Astrocyte (in vitro differentiated cells and primary cell): Measurements from ENCODE around the gene FAM3C. TPM values are rescaled to one million over a fixed set of nuclear protein-coding genes. Genes with fewer than 3 reads are reported as not detected.

Source experiments
- DNase-seq: peaks from one replicate; pipeline ENCODE4 v3.0.0-alpha.2; 2010; ENCODE audit warnings: low read depth
- FAIRE-seq: peaks from 2 replicates; lab custom pipeline; 2011; peaks lifted over from hg19 to GRCh38; lab: Jason Lieb, UNC
- H2AFZ ChIP-seq: 2 replicates; pipeline ENCODE4 v1.6.0; 2012; ENCODE audit warnings: low read depth, low read length, inconsistent platforms
- H3K27ac ChIP-seq: 2 replicates; pipeline ENCODE4 v1.5.1; 2011; ENCODE audit warnings: low read depth, low read length, inconsistent platforms
- H3K27me3 ChIP-seq: 2 replicates; pipeline ENCODE4 v1.6.0; 2011; ENCODE audit warnings: low read length, inconsistent platforms; ENCODE audit not compliant: insufficient read depth
- H3K36me3 ChIP-seq: 2 replicates; pipeline ENCODE4 v1.5.1; 2011; ENCODE audit warnings: low read length, inconsistent platforms; ENCODE audit not compliant: insufficient read depth
- H3K4me1 ChIP-seq: 2 replicates; pipeline ENCODE4 v1.5.1; 2011; ENCODE audit warnings: low read length, inconsistent platforms; ENCODE audit not compliant: insufficient read depth
- H3K4me2 ChIP-seq: 2 replicates; pipeline ENCODE4 v1.6.0; 2012; ENCODE audit warnings: low read length, inconsistent platforms
- H3K4me3 ChIP-seq: 2 replicates; pipeline ENCODE4 v1.5.1; 2011; ENCODE audit warnings: low read depth, mild to moderate bottlenecking, low read length, inconsistent platforms; ENCODE audit not compliant: insufficient read depth
- H3K79me2 ChIP-seq: 2 replicates; pipeline ENCODE4 v1.6.0; 2012; ENCODE audit warnings: mild to moderate bottlenecking, low read length, inconsistent platforms; ENCODE audit not compliant: insufficient read depth
- H3K9ac ChIP-seq: 2 replicates; pipeline ENCODE4 v1.6.0; 2012; ENCODE audit warnings: mild to moderate bottlenecking, low read length, inconsistent platforms
- H3K9me3 ChIP-seq: 2 replicates; pipeline ENCODE4 v1.5.1; 2012; ENCODE audit warnings: low read depth, mild to moderate bottlenecking, low read length, inconsistent platforms; ENCODE audit not compliant: insufficient read depth
- H4K20me1 ChIP-seq: 2 replicates; pipeline ENCODE4 v1.6.0; 2012; ENCODE audit warnings: low read length, inconsistent platforms; ENCODE audit not compliant: insufficient read depth
- H3K27ac Mint-ChIP-seq: one replicate; pipeline ENCODE4 v1.8.0; 2021; ENCODE audit warnings: mild to moderate bottlenecking, mixed read lengths; ENCODE audit not compliant: unreplicated experiment
- H3K27me3 Mint-ChIP-seq: one replicate; pipeline ENCODE4 v1.8.0; 2021; ENCODE audit warnings: low read depth, mixed read lengths; ENCODE audit not compliant: unreplicated experiment
- H3K36me3 Mint-ChIP-seq: one replicate; pipeline ENCODE4 v1.8.0; 2021; ENCODE audit warnings: low read depth, mixed read lengths; ENCODE audit not compliant: unreplicated experiment
- H3K4me1 Mint-ChIP-seq: one replicate; pipeline ENCODE4 v1.8.0; 2021; ENCODE audit warnings: low read depth, mixed read lengths; ENCODE audit not compliant: unreplicated experiment
- H3K4me3 Mint-ChIP-seq: one replicate; pipeline ENCODE4 v1.8.0; 2021; ENCODE audit warnings: mild to moderate bottlenecking, moderate library complexity, mixed read lengths; ENCODE audit not compliant: unreplicated experiment
- H3K9me3 Mint-ChIP-seq: one replicate; pipeline ENCODE4 v1.8.0; 2021; ENCODE audit warnings: mild to moderate bottlenecking, mixed read lengths; ENCODE audit not compliant: unreplicated experiment
- EZH2 ChIP-seq: IDR thresholded peaks from 2 replicates; pipeline ENCODE4 v1.6.1; 2012; ENCODE audit warnings: mild to moderate bottlenecking, low read length, inconsistent platforms; ENCODE audit not compliant: insufficient read depth
- total RNA-seq: library from RNA; stranded (reverse); gene quantifications from 2 replicates; pipeline ENCODE4 v1.2.1, GENCODE V29; 2021
- TF ChIP-seq, protein P1 (sequence below): IDR thresholded peaks from 2 replicates; pipeline ENCODE4 v1.5.1; 2011; ENCODE audit warnings: low read depth, mild to moderate bottlenecking, inconsistent platforms, low read length, moderate library complexity; ENCODE audit not compliant: insufficient read depth

Gene FAM3C
- total RNA-seq, 1 donor from 2014 or later = 71.8 TPM

DNA sequence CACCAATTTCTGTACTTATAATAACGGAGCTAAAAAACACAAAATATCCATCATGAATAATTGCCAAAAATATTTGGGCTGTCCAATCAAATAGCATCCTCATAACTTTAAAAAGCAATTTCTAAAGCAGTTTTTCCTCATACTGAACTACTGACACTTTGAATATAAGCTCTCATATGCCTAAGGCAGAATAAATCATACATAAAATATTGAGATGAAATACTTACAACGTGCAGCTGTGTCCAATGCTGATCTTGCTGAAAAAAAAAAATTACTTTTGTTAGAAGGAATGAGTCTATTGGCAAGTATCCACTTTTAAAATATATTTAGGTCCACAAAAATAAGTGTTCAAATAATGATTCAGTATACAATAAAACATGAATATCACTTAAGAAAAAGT, 24.2 kb downstream of the FAM3C start:
- Mint-ChIP-seq H3K4me1 (peaks cover 17% of the 10 kb centered on the region), H3K4me3 (no peak overlapping the region), H3K27me3 (no peaks in the 10 kb centered on the region), H3K27ac (no peak overlapping the region), H3K9me3 (no peaks in the 10 kb centered on the region), H3K36me3 (peaks cover 12% of the 10 kb centered on the region)
- no peaks in the 10 kb centered on the region for H3K9me3 ChIP-seq
- H4K20me1 ChIP-seq = peaks cover 14% of the 10 kb centered on the region
- peaks cover 31% of the 10 kb centered on the region for H3K36me3 ChIP-seq
- no peak overlapping the region for H3K4me2 ChIP-seq
- H3K27ac ChIP-seq = no peak overlapping the region
- H3K27me3 ChIP-seq = no peaks in the 10 kb centered on the region
- TF ChIP-seq EZH2 = no peak
- TF ChIP-seq, protein P1, sequence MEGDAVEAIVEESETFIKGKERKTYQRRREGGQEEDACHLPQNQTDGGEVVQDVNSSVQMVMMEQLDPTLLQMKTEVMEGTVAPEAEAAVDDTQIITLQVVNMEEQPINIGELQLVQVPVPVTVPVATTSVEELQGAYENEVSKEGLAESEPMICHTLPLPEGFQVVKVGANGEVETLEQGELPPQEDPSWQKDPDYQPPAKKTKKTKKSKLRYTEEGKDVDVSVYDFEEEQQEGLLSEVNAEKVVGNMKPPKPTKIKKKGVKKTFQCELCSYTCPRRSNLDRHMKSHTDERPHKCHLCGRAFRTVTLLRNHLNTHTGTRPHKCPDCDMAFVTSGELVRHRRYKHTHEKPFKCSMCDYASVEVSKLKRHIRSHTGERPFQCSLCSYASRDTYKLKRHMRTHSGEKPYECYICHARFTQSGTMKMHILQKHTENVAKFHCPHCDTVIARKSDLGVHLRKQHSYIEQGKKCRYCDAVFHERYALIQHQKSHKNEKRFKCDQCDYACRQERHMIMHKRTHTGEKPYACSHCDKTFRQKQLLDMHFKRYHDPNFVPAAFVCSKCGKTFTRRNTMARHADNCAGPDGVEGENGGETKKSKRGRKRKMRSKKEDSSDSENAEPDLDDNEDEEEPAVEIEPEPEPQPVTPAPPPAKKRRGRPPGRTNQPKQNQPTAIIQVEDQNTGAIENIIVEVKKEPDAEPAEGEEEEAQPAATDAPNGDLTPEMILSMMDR = no peak
- DNase-seq (no peak), FAIRE-seq (no peak)
- H3K4me3 ChIP-seq = no peak overlapping the region
- no peaks in the 10 kb centered on the region for H3K79me2 ChIP-seq
- H2AFZ ChIP-seq = no peak overlapping the region
- H3K9ac ChIP-seq = no peak overlapping the region
- H3K4me1 ChIP-seq = peaks cover 9% of the 10 kb centered on the region

DNA sequence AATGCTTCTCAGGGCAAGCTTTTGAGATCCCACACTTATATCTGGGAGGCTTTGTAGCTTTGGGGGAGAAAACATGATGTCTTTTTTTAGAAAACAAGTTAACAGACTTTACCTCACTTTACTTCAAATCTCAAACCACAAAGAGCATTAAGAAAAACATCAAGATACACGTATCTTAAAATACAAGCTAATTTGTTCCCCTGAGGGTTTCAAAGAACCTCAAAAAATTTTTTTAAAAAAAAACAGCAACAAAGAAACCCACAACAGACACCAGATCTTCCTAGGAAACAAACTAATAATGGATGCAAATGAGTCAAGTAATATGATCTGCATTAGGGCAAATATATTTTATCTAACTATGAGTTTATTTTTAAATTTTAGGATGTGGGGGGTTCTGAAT, 24.7 kb downstream of the FAM3C start:
- Histone ChIP-seq H3K36me3 (peaks cover 28% of the 10 kb centered on the region), H3K27me3 (no peaks in the 10 kb centered on the region), H3K27ac (no peak overlapping the region), H3K4me2 (no peak overlapping the region), H2AFZ (no peak overlapping the region), H4K20me1 (peaks cover 15% of the 10 kb centered on the region), H3K4me1 (peaks cover 9% of the 10 kb centered on the region), H3K79me2 (peaks cover 4% of the 10 kb centered on the region), H3K9ac (no peak overlapping the region), H3K9me3 (no peaks in the 10 kb centered on the region), H3K4me3 (no peak overlapping the region)
- FAIRE-seq = no peak
- TF ChIP-seq, protein P1 = no peak
- H3K9me3 Mint-ChIP-seq = no peaks in the 10 kb centered on the region
- H3K36me3 Mint-ChIP-seq = peaks cover 12% of the 10 kb centered on the region
- peaks cover 17% of the 10 kb centered on the region for H3K4me1 Mint-ChIP-seq
- no peak for DNase-seq
- no peak overlapping the region for H3K27ac Mint-ChIP-seq
- H3K27me3 Mint-ChIP-seq = no peaks in the 10 kb centered on the region
- no peak overlapping the region for H3K4me3 Mint-ChIP-seq

DNA sequence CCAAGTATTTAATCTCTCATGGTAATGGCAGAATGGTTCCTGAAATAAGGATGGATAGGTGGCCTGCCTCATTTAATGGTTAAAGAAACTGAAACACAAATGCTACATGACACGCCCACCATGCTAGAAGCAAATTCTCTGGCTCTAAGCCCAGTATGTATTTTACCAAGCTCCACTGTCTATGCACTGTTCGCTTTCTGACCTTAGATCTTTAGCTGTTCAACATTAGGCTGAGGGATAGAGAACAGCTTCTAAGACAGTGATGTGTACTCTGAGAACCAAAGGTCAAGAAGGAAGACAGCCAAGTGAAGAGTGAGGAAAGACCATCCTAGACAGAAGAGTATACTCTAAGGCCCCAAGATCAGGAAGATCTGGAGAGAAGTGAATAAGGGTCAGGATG, 26.6 kb downstream of the FAM3C start:
- Histone ChIP-seq H3K4me3 (no peak overlapping the region), H3K27me3 (no peaks in the 10 kb centered on the region), H3K9ac (no peak overlapping the region), H3K4me2 (no peak overlapping the region), H3K36me3 (peaks cover 24% of the 10 kb centered on the region), H3K9me3 (no peaks in the 10 kb centered on the region), H3K27ac (no peak overlapping the region), H4K20me1 (peaks cover 14% of the 10 kb centered on the region), H3K4me1 (peaks cover 9% of the 10 kb centered on the region), H3K79me2 (peaks cover 12% of the 10 kb centered on the region), H2AFZ (no peak overlapping the region)
- peak; percentile 41 for DNase-seq
- H3K4me3 Mint-ChIP-seq = no peak overlapping the region
- no peak for FAIRE-seq
- TF ChIP-seq EZH2 = no peak
- TF ChIP-seq, protein P1 = no peak
- no peaks in the 10 kb centered on the region for H3K9me3 Mint-ChIP-seq
- H3K27me3 Mint-ChIP-seq = no peaks in the 10 kb centered on the region
- H3K4me1 Mint-ChIP-seq = peaks cover 17% of the 10 kb centered on the region
- H3K27ac Mint-ChIP-seq = no peak overlapping the region
- peaks cover 6% of the 10 kb centered on the region for H3K36me3 Mint-ChIP-seq
